Measurements from ENCODE around the gene TSC22D4.

The TSC22D4 gene

GRCh38 chr7:100469227-100470044, 9.6 kb downstream of the TSC22D4 start (continued):
- TF ChIP-seq ZXDB (tag by site-specific recombination; IDR thresholded peaks at IDR 0.05) (peak; percentile 27; the same call in 1 of the 2 replicates), PRDM10 (tag by site-specific recombination; IDR thresholded peaks at IDR 0.05) (0 out of 2 replicates have a peak, but pooled peaks have one; percentile 24), ZNF248 (tag by site-specific recombination; IDR thresholded peaks at IDR 0.05) (no peak), ZNF341 (tag by site-specific recombination; IDR thresholded peaks at IDR 0.05; ENCODE audit: low read depth) (no peak), SP3 (tag by site-specific recombination; IDR thresholded peaks at IDR 0.05) (no peak), ZBTB7A (tag by site-specific recombination; IDR thresholded peaks at IDR 0.05; ENCODE audit: low read depth) (no peak; the same call in 1 of the 2 replicates), ZNF76 (tag by site-specific recombination; IDR thresholded peaks at IDR 0.05; ENCODE audit: borderline replicate concordance, low read depth) (no peak), GLI4 (tag by site-specific recombination; IDR thresholded peaks at IDR 0.05) (no peak), ZNF600 (tag by site-specific recombination; IDR thresholded peaks at IDR 0.05) (peak; percentile 79; the same call in 1 of the 2 replicates), ZBTB8A (tag by site-specific recombination; IDR thresholded peaks at IDR 0.05) (peak; percentile 62; the same call in 1 of the 2 replicates), GLIS2 (tag by site-specific recombination; IDR thresholded peaks at IDR 0.05) (peak; percentile 94), ZNF2 (tag by site-specific recombination; IDR thresholded peaks at IDR 0.05) (0 out of 2 replicates have a peak, but pooled peaks have one; percentile 22), ZNF140 (tag by site-specific recombination; IDR thresholded peaks at IDR 0.05) (no peak), ZNF292 (tag by site-specific recombination; IDR thresholded peaks at IDR 0.05; ENCODE audit: borderline replicate concordance, low read depth) (no peak), ZNF335 (tag by site-specific recombination; conservative IDR thresholded peaks at IDR 0.05) (peak; percentile 38; the same call in 1 of the 2 replicates), ZSCAN30 (tag by site-specific recombination; IDR thresholded peaks at IDR 0.05) (peak; percentile 100), OSR2 (tag by site-specific recombination; IDR thresholded peaks at IDR 0.05) (no peak), ZBTB6 (tag by site-specific recombination; IDR thresholded peaks at IDR 0.05) (peak; percentile 100), ZNF280C (tag by site-specific recombination; IDR thresholded peaks at IDR 0.05) (no peak), KLF8 (tag by site-specific recombination; IDR thresholded peaks at IDR 0.05) (peak; percentile 72), ZNF692 (tag by site-specific recombination; IDR thresholded peaks at IDR 0.05) (peak; percentile 71), ZNF701 (tag by site-specific recombination; IDR thresholded peaks at IDR 0.05) (no peak), ZNF37A (tag by site-specific recombination; IDR thresholded peaks at IDR 0.05) (no peak)
- TF ChIP-seq, protein P1, sequence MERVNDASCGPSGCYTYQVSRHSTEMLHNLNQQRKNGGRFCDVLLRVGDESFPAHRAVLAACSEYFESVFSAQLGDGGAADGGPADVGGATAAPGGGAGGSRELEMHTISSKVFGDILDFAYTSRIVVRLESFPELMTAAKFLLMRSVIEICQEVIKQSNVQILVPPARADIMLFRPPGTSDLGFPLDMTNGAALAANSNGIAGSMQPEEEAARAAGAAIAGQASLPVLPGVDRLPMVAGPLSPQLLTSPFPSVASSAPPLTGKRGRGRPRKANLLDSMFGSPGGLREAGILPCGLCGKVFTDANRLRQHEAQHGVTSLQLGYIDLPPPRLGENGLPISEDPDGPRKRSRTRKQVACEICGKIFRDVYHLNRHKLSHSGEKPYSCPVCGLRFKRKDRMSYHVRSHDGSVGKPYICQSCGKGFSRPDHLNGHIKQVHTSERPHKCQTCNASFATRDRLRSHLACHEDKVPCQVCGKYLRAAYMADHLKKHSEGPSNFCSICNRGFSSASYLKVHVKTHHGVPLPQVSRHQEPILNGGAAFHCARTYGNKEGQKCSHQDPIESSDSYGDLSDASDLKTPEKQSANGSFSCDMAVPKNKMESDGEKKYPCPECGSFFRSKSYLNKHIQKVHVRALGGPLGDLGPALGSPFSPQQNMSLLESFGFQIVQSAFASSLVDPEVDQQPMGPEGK (tag by site-specific recombination; IDR thresholded peaks at IDR 0.05), result peak; percentile 92
- TF ChIP-seq, protein P2, sequence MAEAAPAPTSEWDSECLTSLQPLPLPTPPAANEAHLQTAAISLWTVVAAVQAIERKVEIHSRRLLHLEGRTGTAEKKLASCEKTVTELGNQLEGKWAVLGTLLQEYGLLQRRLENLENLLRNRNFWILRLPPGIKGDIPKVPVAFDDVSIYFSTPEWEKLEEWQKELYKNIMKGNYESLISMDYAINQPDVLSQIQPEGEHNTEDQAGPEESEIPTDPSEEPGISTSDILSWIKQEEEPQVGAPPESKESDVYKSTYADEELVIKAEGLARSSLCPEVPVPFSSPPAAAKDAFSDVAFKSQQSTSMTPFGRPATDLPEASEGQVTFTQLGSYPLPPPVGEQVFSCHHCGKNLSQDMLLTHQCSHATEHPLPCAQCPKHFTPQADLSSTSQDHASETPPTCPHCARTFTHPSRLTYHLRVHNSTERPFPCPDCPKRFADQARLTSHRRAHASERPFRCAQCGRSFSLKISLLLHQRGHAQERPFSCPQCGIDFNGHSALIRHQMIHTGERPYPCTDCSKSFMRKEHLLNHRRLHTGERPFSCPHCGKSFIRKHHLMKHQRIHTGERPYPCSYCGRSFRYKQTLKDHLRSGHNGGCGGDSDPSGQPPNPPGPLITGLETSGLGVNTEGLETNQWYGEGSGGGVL (tag by site-specific recombination; IDR thresholded peaks at IDR 0.05), result peak; percentile 75
